Adrenal gland (tissue), 12 donors: ENCODE results near the gene C9. TPM values are rescaled to one million over a fixed set of nuclear protein-coding genes. Genes with fewer than 3 reads are reported as not detected.

Source experiments
- DNase-seq, 7 donors: peaks; one replicate each; pipeline ENCODE4 v3.0.0-alpha.2; 2019 to 2020
- H3K27ac ChIP-seq, 5 donors: fragments of 200-600 bp; sonication (generic) in 4 of 5; 1 replicate in 3 of 5; 2 replicates in 2 of 5; pipeline versions ENCODE4 v1.5.1 to v1.8.0; 2016 to 2020; ENCODE audit warnings: mild to moderate bottlenecking in 1 of 5
- H3K27me3 ChIP-seq: fragments of 200-600 bp; 2 replicates; pipeline ENCODE4 v1.8.0; 2021
- H3K36me3 ChIP-seq, 2 donors: fragments of 200-600 bp; replicated peaks in 1 of 2; 1 replicate in 1 of 2; 2 replicates in 1 of 2; pipeline versions ENCODE4 v1.5.1 to v1.8.0; 2018 to 2022
- H3K4me1 ChIP-seq, 2 donors: fragments of 200-600 bp; replicated peaks in 1 of 2; 1 replicate in 1 of 2; 2 replicates in 1 of 2; pipeline versions ENCODE4 v1.5.1 to v1.8.0; 2018 to 2021
- H3K4me3 ChIP-seq, 4 donors: fragments of 200-600 bp; sonication (generic) in 3 of 4; one replicate each; pipeline ENCODE4 v1.5.1; 2016 to 2018
- H3K9me3 ChIP-seq, 3 donors: fragments of 200-600 bp; sonication (generic) in 1 of 3; replicated peaks in 1 of 3; 1 replicate in 2 of 3; 2 replicates in 1 of 3; pipeline versions ENCODE4 v1.5.1 to v1.8.0; 2016 to 2021
- POLR2A ChIP-seq, 2 donors: fragments of 450-650 bp; IDR thresholded peaks; one replicate each; pipeline ENCODE4 v1.6.1; 2017; ENCODE audit warnings: antibody characterized with exemption in 2 of 2, mild to moderate bottlenecking in 2 of 2, moderate library complexity in 1 of 2
- WGBS, 4 donors: extraction: QIAGEN DNeasy Blood & Tissue Kit in 2 of 4; methylation state at CpG; one replicate each; pipeline versions ENCODE4 v1.1.5 to v1.1.7; 2013 to 2017; 5-methylcytosine and 5-hydroxymethylcytosine counted together
- intact Hi-C, 2 donors: fragments of 100-400 bp; cut with DNase I; formaldehyde crosslinking; loops; one replicate each; pipeline versions ENCODE4 v1.14.1 to v1.15.0; 2022 to 2023
- polyA plus RNA-seq, 3 donors: library from polyadenylated mRNA; stranded (reverse); fragments of 200-250 nt in 2 of 3; fragments of 350-450 nt in 1 of 3; fragmentation: Illumina TruSeq in 1 of 3; extraction: RNeasy Lipid Tissue Mini Kit (QIAGEN cat#74804) in 1 of 3; gene quantifications; one replicate each; pipeline ENCODE4 v1.2.3, GENCODE V29; 2013 to 2014
- total RNA-seq, 9 donors: library from RNA; depleted of rRNA in 4 of 9; stranded (reverse); fragments of >200 nt in 4 of 9; fragments of 120-200 nt in 1 of 9; fragmentation: NEBNext Ultra II Directional in 1 of 9; extraction: Animal tissue kit (Norgen Biotek cat#: 25700) in 1 of 9; gene quantifications; one replicate each; pipeline versions ENCODE4 v1.1.0 to v1.2.4, GENCODE V29; 2013 to 2023
- TF ChIP-seq, protein P1 (sequence below), 6 experiments: fragments of 450-650 bp in 4 of 6; fragments of 200-600 bp in 2 of 6; sonication (generic) in 1 of 6; IDR thresholded peaks; 1 replicate in 5 of 6; 2 replicates in 1 of 6; pipeline versions ENCODE4 v1.5.1 to v1.8.0; 2016 to 2021; ENCODE audit warnings: antibody characterized with exemption in 6 of 6, mild to moderate bottlenecking in 2 of 6, moderate library complexity in 1 of 6
- donor health status: healthy with polysubstance abuse.
- donor health status: Bipolar disorder and iron deficiency.
- donor health status: DM: yes; HTN: yes; CAD: no.
- donor health status: DM: no; HTN: no; CAD: no.
- donor health status: DM: no; HTN: no; CAD: no.
- donor health status: DM: yes; HTN: yes; CAD: no.

C9 gene
- total and polyA plus RNA-seq, 12 donors = 0.07 to 0.54 (median 0.40) TPM; not detected in 5

DNA sequence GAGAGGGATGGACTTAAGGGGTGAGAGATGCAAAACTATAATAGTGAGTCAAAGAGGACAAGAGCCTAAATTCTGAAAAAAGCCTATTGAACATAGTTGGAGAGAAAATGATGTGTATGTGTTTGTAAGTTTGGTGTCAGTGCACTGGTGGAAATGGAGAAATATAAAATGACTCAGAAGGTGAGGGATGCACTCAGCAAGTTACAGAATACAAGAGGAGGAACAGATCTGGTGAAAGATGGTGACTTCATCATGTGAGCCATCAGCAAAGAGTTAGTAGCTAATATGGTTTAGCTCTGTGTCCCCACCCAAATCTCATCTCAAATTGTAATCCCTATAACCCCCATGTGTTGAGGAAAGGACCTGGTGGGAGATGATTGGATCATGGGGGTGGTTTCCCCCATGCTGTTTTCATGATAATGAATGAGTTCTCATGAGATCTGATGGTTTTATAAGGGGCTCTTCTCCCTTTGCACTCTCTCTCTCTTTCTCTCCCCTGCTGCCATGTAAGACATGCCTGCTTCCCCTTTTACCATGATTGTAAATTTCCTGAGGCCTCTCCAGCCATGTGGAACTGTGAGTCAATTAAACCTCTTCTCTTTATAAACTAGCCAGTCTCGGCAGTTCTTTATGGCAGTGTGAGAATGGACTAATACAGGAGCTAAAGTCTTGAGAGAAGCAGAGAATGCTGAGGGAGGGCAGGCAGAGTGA is 114.6 kb downstream of the C9 start:
- WGBS, 4 donors = 40 to 63% (median 51%) methylated on average over 1 of the region's 1 CpG
- H3K9me3 ChIP-seq = no peaks in the 10 kb centered on the region
- intact Hi-C loops = no loop called here

DNA sequence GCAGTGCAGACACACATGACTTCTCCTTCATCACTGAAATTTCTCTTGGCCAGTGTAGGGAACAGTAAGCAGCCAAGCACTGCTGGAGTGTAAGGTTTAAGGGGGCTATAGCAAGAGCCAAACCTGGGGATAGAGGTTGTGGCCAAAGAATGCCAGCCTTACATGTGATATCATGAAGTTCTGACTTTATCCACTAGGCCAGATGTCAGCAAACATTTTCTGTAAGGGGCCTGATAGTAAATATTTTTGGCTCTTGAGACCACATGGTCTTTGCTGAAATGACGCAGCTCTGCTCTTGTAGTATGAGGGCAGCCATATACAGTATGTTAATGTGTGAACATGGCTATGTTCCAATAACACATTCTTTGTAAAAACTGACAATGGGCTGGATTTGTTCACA is 115.2 kb downstream of the C9 start:
- no peak for TF ChIP-seq POLR2A (IDR thresholded peaks at IDR 0.05)
- TF ChIP-seq, protein P1, sequence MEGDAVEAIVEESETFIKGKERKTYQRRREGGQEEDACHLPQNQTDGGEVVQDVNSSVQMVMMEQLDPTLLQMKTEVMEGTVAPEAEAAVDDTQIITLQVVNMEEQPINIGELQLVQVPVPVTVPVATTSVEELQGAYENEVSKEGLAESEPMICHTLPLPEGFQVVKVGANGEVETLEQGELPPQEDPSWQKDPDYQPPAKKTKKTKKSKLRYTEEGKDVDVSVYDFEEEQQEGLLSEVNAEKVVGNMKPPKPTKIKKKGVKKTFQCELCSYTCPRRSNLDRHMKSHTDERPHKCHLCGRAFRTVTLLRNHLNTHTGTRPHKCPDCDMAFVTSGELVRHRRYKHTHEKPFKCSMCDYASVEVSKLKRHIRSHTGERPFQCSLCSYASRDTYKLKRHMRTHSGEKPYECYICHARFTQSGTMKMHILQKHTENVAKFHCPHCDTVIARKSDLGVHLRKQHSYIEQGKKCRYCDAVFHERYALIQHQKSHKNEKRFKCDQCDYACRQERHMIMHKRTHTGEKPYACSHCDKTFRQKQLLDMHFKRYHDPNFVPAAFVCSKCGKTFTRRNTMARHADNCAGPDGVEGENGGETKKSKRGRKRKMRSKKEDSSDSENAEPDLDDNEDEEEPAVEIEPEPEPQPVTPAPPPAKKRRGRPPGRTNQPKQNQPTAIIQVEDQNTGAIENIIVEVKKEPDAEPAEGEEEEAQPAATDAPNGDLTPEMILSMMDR (IDR thresholded peaks at IDR 0.05) = no peak
- intact Hi-C loops = no loop called here
- Histone ChIP-seq H3K4me1 (no peaks in the 10 kb centered on the region), H3K27ac (no peak overlapping the region), H3K9me3 (no peaks in the 10 kb centered on the region), H3K27me3 (no peaks in the 10 kb centered on the region), H3K4me3 (no peak overlapping the region), H3K36me3 (no peaks in the 10 kb centered on the region)
- DNase-seq = no peak
- 80 to 87% (median 81%) methylated on average over 1 of the region's 1 CpG for WGBS, 4 donors

More for the DNA sequence above, 114.6 kb downstream of the C9 start:
- no peak for DNase-seq
- no peak overlapping the region for H3K4me3 ChIP-seq
- H3K4me1 ChIP-seq = no peaks in the 10 kb centered on the region
- no peaks in the 10 kb centered on the region for H3K36me3 ChIP-seq
- no peak for TF ChIP-seq POLR2A (IDR thresholded peaks at IDR 0.05)
- TF ChIP-seq, protein P1 (IDR thresholded peaks at IDR 0.05) = no peak
- no peaks in the 10 kb centered on the region for H3K27me3 ChIP-seq
- H3K27ac ChIP-seq = no peak overlapping the region

DNA sequence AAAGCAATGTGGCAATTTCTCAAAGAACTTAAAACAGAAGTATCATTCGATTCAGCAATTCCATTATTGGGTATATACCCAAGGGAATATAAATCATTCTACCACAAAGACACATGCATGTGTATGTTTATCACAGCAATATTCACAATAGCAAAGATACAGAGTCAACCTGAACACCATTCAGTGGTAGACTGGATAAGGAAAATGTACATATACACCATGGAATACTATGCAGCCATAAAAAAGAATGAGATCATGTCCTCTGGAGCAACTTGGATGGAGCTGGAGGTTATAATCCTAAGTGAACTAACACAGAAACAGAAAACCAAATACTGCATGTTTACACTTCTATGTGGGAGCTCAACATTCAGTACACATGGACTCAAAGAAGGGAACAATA is 123.5 kb downstream of the C9 start:
- Histone ChIP-seq H3K27me3 (no peaks in the 10 kb centered on the region), H3K36me3 (no peaks in the 10 kb centered on the region), H3K9me3 (no peaks in the 10 kb centered on the region), H3K4me3 (no peak overlapping the region), H3K4me1 (no peaks in the 10 kb centered on the region), H3K27ac (no peak overlapping the region)
- TF ChIP-seq POLR2A (IDR thresholded peaks at IDR 0.05) = no peak
- TF ChIP-seq, protein P1 (IDR thresholded peaks at IDR 0.05) = no peak
- DNase-seq = no peak
- intact Hi-C loops = no loop called here
- WGBS, 4 donors = 88 to 92% (median 89%) methylated on average over 1 of the region's 1 CpG

DNA sequence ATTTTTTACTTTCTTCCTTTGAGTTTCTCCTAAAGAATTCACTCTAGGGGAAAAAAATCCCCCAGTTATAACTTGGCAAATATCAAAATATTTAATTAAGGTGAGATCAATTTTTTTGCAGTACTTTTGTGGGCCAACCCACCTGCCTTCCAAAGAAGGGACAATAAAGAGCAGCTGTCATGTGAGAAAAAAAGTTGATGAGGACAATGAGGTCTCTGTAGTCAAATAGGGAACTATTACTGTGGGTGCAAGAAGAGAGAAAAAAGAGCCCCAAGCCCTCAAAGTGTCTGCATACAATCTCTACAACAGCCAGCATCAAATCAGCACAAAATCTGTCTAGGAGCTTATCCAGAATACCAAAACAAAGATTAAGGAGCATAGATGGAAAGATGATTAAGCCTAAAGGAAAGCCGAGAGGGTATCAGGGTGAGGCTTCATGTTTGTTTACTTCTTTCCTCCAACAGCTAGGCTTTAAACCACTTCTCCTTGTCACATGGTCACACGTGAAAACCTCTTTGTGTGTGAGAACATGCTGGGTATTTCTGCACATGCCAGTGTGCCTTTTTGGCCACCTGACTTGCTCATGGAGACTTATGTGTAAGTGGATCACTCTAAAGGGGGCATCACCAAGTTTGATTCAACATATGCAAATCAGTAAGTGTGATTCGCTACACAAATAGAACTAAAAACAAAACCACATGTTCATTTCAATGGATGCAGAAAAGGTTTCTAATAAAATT is 125.8 kb downstream of the C9 start:
- 58 to 64% (median 60%) methylated on average over 3 of the region's 3 CpGs for whole genome bisulfite sequencing, 4 donors

More for the DNA sequence above, 125.8 kb downstream of the C9 start:
- intact Hi-C loops = no loop called here
- H3K9me3 ChIP-seq = no peaks in the 10 kb centered on the region
- no peak overlapping the region for H3K4me3 ChIP-seq
- H3K27ac ChIP-seq = no peak overlapping the region
- DNase-seq = no peak
- no peaks in the 10 kb centered on the region for H3K4me1 ChIP-seq
- no peaks in the 10 kb centered on the region for H3K27me3 ChIP-seq
- TF ChIP-seq POLR2A (IDR thresholded peaks at IDR 0.05) = no peak
- TF ChIP-seq, protein P1 (IDR thresholded peaks at IDR 0.05) = no peak
- no peaks in the 10 kb centered on the region for H3K36me3 ChIP-seq
